ENCODE data around the gene MAGED4B.
"Not testable (repeated sequence)": the region's sequence is repeated elsewhere in the genome, so short reads cannot be mapped to it uniquely, and the experiment has no call there.

Gene MAGED4B

GRCh38 chrX:52068666-52069640 is at the start of gene MAGED4B:
Gene MAGED4B, minus strand, starts transcription at chrX:52069183. Its CDS starts 1,011 bp downstream, at chrX:52068172.
- DNase-seq: not testable (repeated sequence)

- no peak for DNase-seq
These were observed 49.3 kb upstream of the MAGED4B start for GRCh38 chrX:52118262-52118661.

GRCh38 chrX:52082578-52082977 is 13.6 kb upstream of the MAGED4B start:
- DNase-seq: no peak

GRCh38 chrX:52078131-52078530 is 9.1 kb upstream of the MAGED4B start:
- no peak for DNase-seq

- DNase-seq: not testable (repeated sequence)
These were observed 26.7 kb downstream of the MAGED4B start for GRCh38 chrX:52042288-52042687.

GRCh38 chrX:52034211-52034610 is 34.8 kb downstream of the MAGED4B start:
- no peak for DNase-seq

- DNase-seq: no peak
These were observed 37.6 kb downstream of the MAGED4B start for GRCh38 chrX:52031371-52031770.

- DNase-seq: no peak
These were observed 53.2 kb downstream of the MAGED4B start for GRCh38 chrX:52015794-52016193.
